Measurements from ENCODE around the gene DHCR24.
"Not testable (repeated sequence)": the region's sequence is repeated elsewhere in the genome, so short reads cannot be mapped to it uniquely, and the experiment has no call there.

Gene DHCR24

DNA sequence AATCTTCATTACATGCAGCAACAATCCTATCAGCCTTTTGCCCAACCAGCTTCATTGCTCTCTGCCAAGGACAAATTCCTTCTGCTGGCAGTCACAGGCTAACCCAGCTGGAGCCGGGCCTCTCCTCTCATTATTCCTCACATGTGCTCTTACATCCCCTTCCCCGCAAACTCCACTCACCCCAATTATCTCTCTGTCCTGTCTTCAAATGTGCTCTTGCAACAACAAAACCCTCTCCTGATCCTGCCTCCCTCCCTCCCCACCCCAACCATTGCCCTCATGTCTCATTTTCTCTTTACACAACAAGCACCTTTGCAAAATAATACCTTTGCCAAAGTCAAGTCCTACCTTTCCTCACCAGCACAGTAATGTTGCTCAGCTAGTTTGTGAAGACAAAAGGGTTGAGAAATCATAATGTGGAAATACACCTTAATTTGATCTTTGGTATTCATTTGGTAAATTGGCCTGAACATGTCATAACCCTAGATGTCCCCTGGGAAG lies 36.0 kb upstream of the DHCR24 start:
- Histone ChIP-seq H3K27ac (ENCODE audit: low read length) (no peak overlapping the region), H3K4me1 (ENCODE audit: control insufficient read depth, insufficient read depth, low read length) (no peaks in the 10 kb centered on the region), H3K36me3 (ENCODE audit: control insufficient read depth, insufficient read depth, low read length) (no peaks in the 10 kb centered on the region), H3K27me3 (ENCODE audit: control insufficient read depth, insufficient read depth, low read length) (no peaks in the 10 kb centered on the region), H3K9me3 (ENCODE audit: control insufficient read depth, insufficient read depth, low read length) (no peaks in the 10 kb centered on the region), H3K4me3 (ENCODE audit: low read length) (no peak overlapping the region)
- WGBS (ENCODE audit: insufficient coverage, insufficient read length) = 100% methylated on average over 1 of the region's 2 CpGs
- DNase-seq (ENCODE audit: low read depth, low spot score) = no peak

DNA sequence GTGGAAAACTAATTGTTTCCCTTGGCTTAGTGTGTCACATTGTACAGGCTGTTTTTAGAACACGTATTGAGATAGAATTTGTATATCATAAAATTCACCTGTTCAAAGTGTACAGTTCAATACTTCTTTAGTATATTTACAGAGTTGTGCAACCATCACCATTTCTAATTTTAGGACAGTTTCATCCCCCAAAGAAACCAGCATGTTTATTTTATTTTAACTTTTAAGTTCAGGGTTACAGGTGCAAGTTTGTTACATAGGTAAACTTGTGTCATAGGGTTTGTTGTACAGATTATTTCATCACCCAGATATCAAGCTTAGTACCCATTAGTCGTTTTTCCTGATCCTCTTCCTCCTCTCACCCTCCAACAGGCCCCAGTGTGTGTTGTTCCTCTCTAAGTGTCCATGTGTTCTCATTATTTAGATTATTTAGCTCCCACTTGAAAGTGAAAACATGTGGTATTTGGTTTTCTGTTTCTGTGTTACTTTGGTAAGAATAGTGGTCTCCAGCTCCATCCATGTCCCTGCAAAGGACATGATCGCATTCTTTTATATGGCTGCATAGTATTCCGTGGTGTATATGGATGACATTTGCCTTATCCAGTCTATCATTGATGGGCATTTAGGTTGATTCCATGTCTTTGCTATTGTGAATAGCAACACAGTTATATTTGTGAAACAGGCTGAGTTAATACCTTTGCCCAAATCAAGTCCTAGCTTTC lies 35.2 kb upstream of the DHCR24 start:
- no peak overlapping the region for H3K4me3 ChIP-seq (ENCODE audit: low read length)
- H3K9me3 ChIP-seq (ENCODE audit: control insufficient read depth, insufficient read depth, low read length) = no peaks in the 10 kb centered on the region
- no peaks in the 10 kb centered on the region for H3K4me1 ChIP-seq (ENCODE audit: control insufficient read depth, insufficient read depth, low read length)
- no peaks in the 10 kb centered on the region for H3K36me3 ChIP-seq (ENCODE audit: control insufficient read depth, insufficient read depth, low read length)
- WGBS (ENCODE audit: insufficient coverage, insufficient read length) = no CpG with 5 or more reads among the region's 4 CpGs
- no peaks in the 10 kb centered on the region for H3K27me3 ChIP-seq (ENCODE audit: control insufficient read depth, insufficient read depth, low read length)
- no peak for DNase-seq (ENCODE audit: low read depth, low spot score)
- H3K27ac ChIP-seq (ENCODE audit: low read length) = no peak overlapping the region

DNA sequence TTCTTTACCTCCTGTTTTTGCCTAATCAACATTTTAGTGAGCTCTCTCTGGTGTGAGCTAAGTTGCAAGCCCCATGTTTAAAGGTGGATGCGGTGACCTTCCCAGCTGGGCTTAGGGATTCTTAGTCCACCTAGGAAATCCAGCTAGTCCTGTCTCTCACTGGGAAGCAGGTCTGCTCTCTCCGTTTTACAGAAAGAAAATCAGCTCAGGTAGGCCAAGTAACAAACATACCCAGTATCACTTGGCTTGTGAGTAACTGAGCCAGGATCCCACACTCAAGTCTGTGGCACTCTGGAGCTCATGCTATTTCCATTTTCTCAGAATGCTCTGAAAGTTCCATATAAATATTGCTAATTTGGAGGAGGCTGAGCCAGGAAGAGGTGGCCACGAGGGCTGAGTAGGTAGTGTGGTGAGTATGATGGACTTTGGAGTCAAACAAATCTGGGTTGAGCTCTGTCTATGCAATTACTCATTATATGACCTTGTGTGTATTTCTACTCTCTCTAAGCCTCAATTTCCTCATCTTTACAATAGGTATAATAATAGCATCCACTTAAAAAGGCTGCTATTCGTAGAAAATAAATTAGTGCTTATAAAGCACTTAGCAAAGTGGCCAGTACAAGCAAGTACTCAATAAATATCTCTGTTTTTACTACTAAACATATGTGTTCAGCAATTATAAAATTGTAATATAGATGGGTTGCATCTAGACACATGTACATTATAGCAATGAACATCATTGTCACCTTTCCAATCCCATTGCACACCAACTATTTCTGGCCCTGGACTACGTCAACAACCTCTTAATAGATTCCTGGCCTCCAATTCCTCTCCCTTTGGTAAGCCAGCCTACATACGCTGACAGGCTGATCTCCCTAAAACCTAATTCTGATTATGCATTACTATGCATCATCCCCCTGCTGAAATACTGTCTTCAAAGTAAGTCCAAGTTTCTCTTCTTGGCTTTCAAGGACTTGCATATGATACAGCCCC lies 32.7 kb upstream of the DHCR24 start:
- no peak for DNase-seq (ENCODE audit: low read depth, low spot score)
- H3K27ac ChIP-seq (ENCODE audit: low read length) = no peak overlapping the region
- no peaks in the 10 kb centered on the region for H3K4me1 ChIP-seq (ENCODE audit: control insufficient read depth, insufficient read depth, low read length)
- H3K9me3 ChIP-seq (ENCODE audit: control insufficient read depth, insufficient read depth, low read length) = no peaks in the 10 kb centered on the region
- H3K27me3 ChIP-seq (ENCODE audit: control insufficient read depth, insufficient read depth, low read length) = no peaks in the 10 kb centered on the region
- H3K36me3 ChIP-seq (ENCODE audit: control insufficient read depth, insufficient read depth, low read length) = no peaks in the 10 kb centered on the region
- no CpG with 5 or more reads among the region's 6 CpGs for WGBS (ENCODE audit: insufficient coverage, insufficient read length)
- H3K4me3 ChIP-seq (ENCODE audit: low read length) = no peak overlapping the region

DNA sequence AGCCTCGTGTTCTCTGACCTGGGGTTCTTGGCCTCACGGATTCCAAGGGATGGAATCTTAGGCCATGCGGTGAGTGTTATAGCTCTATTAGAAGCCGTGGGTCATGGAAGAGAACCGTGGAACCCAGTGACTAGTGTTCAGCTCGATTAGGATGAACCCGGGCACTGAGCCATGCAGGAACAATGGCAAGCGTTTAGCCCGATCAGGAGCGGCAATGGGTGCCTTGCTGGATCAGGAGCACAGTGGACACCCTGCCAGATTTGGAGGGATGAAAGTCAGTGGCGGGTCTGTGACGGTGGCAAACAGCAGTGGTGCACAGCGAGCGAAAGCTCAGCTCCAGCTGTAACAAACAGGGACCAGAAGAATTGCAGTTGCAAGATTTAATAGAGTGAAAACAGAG lies 24.1 kb upstream of the DHCR24 start:
- not testable (repeated sequence) for H3K36me3 ChIP-seq (ENCODE audit: control insufficient read depth, insufficient read depth, low read length); DNase-seq (ENCODE audit: low read depth, low spot score); H3K27me3 ChIP-seq (ENCODE audit: control insufficient read depth, insufficient read depth, low read length); H3K4me3 ChIP-seq (ENCODE audit: low read length); H3K27ac ChIP-seq (ENCODE audit: low read length); H3K4me1 ChIP-seq (ENCODE audit: control insufficient read depth, insufficient read depth, low read length); H3K9me3 ChIP-seq (ENCODE audit: control insufficient read depth, insufficient read depth, low read length)
- WGBS (ENCODE audit: insufficient coverage, insufficient read length) = no CpG with 5 or more reads among the region's 14 CpGs

DNA sequence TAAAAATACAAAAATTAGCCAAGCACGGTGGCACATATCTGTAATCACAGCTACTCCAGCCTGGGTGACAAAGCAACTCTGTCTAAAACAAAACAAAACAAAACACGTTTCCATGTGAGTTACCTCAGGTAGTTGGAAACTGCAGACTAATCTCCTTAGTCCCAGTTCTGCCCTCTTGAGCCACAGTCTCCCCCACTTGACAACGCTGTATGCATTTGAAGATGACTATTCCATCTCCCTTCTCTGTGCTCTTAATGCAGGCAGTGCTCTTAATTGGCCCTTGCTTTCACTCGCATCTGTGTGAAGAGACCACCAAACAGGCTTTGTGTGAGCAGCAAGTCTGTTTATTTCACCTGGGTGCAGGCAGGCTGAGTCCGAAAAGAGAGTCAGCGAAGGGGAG lies 19.6 kb upstream of the DHCR24 start:
- no peaks in the 10 kb centered on the region for H3K9me3 ChIP-seq (ENCODE audit: control insufficient read depth, insufficient read depth, low read length)
- DNase-seq (ENCODE audit: low read depth, low spot score) = no peak
- H3K27me3 ChIP-seq (ENCODE audit: control insufficient read depth, insufficient read depth, low read length) = no peaks in the 10 kb centered on the region
- no peak overlapping the region for H3K4me3 ChIP-seq (ENCODE audit: low read length)
- no peaks in the 10 kb centered on the region for H3K36me3 ChIP-seq (ENCODE audit: control insufficient read depth, insufficient read depth, low read length)
- no CpG with 5 or more reads among the region's 6 CpGs for WGBS (ENCODE audit: insufficient coverage, insufficient read length)
- peaks cover 2% of the 10 kb centered on the region for H3K4me1 ChIP-seq (ENCODE audit: control insufficient read depth, insufficient read depth, low read length)
- no peak overlapping the region for H3K27ac ChIP-seq (ENCODE audit: low read length)

DNA sequence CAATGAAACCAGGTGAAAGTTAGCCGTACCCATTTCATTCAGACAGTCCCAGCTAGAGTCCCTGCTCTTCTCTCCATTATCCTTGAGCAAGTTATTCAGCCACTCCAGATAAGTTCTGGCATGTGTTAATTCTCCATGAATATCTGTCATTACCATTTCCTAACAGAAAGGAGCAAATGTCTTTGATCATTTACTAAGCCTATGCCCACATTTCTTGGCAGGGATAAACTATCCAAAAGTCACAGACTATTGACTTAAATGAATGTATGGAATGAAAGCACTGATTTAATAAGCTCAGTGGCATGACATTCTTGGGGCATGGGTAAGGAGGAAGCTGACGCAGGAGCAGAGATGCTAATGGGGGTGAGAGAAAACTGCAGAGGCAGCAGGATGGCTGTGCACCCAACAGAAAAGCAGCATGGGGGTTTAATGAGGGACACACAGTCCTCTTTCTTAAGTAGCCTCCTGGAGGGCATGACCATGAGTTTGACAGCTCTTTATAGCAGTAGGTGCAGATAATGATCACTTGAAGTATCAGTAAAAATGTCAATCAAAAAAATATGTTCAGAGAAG lies 17.6 kb upstream of the DHCR24 start:
- Histone ChIP-seq H3K27ac (ENCODE audit: low read length) (no peak overlapping the region), H3K27me3 (ENCODE audit: control insufficient read depth, insufficient read depth, low read length) (no peaks in the 10 kb centered on the region), H3K4me3 (ENCODE audit: low read length) (no peak overlapping the region), H3K4me1 (ENCODE audit: control insufficient read depth, insufficient read depth, low read length) (peaks cover 2% of the 10 kb centered on the region), H3K36me3 (ENCODE audit: control insufficient read depth, insufficient read depth, low read length) (no peaks in the 10 kb centered on the region), H3K9me3 (ENCODE audit: control insufficient read depth, insufficient read depth, low read length) (no peaks in the 10 kb centered on the region)
- no peak for DNase-seq (ENCODE audit: low read depth, low spot score)
- no CpG with 5 or more reads among the region's 2 CpGs for WGBS (ENCODE audit: insufficient coverage, insufficient read length)

DNA sequence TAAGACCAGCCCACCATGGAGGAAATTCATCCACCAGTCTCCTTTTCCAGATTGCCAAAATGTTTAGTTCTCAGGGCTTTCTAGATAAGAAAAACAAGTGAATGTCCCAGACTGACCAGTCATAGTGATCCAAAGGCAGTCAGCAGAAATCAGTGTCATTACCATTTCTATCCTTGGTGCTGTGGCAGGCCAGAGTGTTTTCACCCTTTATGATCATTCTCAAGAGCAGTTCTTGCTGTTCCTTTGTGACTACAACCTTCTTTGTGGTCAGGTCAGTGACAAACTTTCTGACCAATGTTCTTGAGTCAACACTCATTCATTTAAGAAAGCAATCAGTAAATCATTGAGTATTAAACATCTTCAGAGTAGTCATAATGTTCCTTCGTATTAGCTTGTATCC lies 7.3 kb upstream of the DHCR24 start:
- no peaks in the 10 kb centered on the region for H3K27me3 ChIP-seq (ENCODE audit: control insufficient read depth, insufficient read depth, low read length)
- no peaks in the 10 kb centered on the region for H3K9me3 ChIP-seq (ENCODE audit: control insufficient read depth, insufficient read depth, low read length)
- WGBS (ENCODE audit: insufficient coverage, insufficient read length) = no CpG with 5 or more reads among the region's 1 CpG
- no peaks in the 10 kb centered on the region for H3K36me3 ChIP-seq (ENCODE audit: control insufficient read depth, insufficient read depth, low read length)
- no peaks in the 10 kb centered on the region for H3K4me1 ChIP-seq (ENCODE audit: control insufficient read depth, insufficient read depth, low read length)
- no peak for DNase-seq (ENCODE audit: low read depth, low spot score)
- no peak overlapping the region for H3K4me3 ChIP-seq (ENCODE audit: low read length)
- no peak overlapping the region for H3K27ac ChIP-seq (ENCODE audit: low read length)

DNA sequence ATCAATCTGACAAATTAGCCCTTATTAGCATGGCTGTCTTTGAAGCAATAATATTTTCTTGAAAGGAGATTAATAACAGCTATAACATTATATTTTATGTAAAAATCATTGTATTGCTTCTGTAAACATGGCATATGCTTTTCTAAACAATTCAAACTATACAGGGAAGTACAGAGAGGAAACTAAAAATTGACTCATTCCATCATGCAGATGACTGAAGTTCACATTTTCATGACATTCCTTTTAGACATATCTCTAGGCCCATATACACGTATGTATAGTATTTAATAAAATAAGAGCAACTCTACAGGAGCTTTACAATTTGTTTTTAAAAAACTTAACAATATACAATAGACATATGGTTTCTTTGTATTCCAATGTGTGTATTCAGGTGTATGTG lies 5.6 kb upstream of the DHCR24 start:
- no peaks in the 10 kb centered on the region for H3K27me3 ChIP-seq (ENCODE audit: control insufficient read depth, insufficient read depth, low read length)
- no peaks in the 10 kb centered on the region for H3K36me3 ChIP-seq (ENCODE audit: control insufficient read depth, insufficient read depth, low read length)
- no peaks in the 10 kb centered on the region; the same call in 1 of the 2 replicates for H3K4me1 ChIP-seq (ENCODE audit: control insufficient read depth, insufficient read depth, low read length)
- H3K27ac ChIP-seq (ENCODE audit: low read length) = no peak overlapping the region
- no peaks in the 10 kb centered on the region for H3K9me3 ChIP-seq (ENCODE audit: control insufficient read depth, insufficient read depth, low read length)
- no peak overlapping the region for H3K4me3 ChIP-seq (ENCODE audit: low read length)
- WGBS (ENCODE audit: insufficient coverage, insufficient read length) = no CpG with 5 or more reads among the region's 1 CpG
- DNase-seq (ENCODE audit: low read depth, low spot score) = no peak

DNA sequence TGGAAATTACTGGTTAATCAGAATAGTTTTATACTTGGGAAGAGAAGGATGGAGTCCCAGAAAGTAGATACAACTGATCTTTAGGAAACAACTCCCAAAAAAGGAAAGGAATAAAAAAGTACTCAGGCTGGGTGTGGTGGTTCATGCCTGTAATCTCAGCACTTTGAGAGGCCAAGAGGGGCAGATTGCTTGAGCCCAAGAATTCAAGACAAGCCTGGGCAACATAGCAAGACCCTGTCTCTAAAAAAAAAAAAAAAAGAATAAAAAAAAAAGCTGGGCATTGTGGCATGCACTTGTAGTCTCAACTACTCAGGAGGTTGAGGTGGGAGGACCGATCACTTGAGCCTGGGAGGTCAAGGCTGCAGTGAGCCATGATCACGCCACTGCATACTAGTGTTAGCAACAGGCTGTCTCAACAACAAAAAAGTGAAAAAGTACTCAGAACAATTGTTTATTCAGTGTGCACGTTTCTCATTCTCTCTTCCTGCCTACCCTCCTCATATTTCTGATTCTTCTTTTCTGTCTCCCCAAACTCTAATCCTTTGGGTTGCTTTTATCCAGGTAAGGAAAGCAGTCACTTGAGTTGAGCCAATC lies 2.2 kb upstream of the DHCR24 start:
- WGBS (ENCODE audit: insufficient coverage, insufficient read length) = no CpG with 5 or more reads among the region's 3 CpGs
- no peak overlapping the region for H3K27ac ChIP-seq (ENCODE audit: low read length)
- no peak for DNase-seq (ENCODE audit: low read depth, low spot score)
- H3K4me3 ChIP-seq (ENCODE audit: low read length) = no peak overlapping the region
- no peaks in the 10 kb centered on the region; the same call in none of the 2 replicates for H3K4me1 ChIP-seq (ENCODE audit: control insufficient read depth, insufficient read depth, low read length)
- no peaks in the 10 kb centered on the region for H3K9me3 ChIP-seq (ENCODE audit: control insufficient read depth, insufficient read depth, low read length)
- no peaks in the 10 kb centered on the region for H3K36me3 ChIP-seq (ENCODE audit: control insufficient read depth, insufficient read depth, low read length)
- no peaks in the 10 kb centered on the region for H3K27me3 ChIP-seq (ENCODE audit: control insufficient read depth, insufficient read depth, low read length)
